ENCODE measurements around the gene TIMM22. TPM values are rescaled to one million over a fixed set of nuclear protein-coding genes. Genes with fewer than 3 reads are reported as not detected.

Gene TIMM22
- total RNA-seq, 5 donors from 2014 or later (not counting 1 experiment from before 2014, with no cell fraction given), result 8.9 to 13.2 (median 11.4) TPM

- Mint-ChIP-seq H3K4me1 (peaks cover 19 to 21% (median 20%) of the 10 kb centered on the region in 3 donors), H3K4me3 (peak overlapping the region; percentile 77 to 82 (median 81)), H3K27ac (peak overlapping the region; percentile 10 to 88), H3K36me3 (no peaks in the 10 kb centered on the region), H3K27me3 (peaks cover 19 to 21% of the 10 kb centered on the region in 2 donors), H3K9me3 (no peaks in the 10 kb centered on the region)
- no peak for DNase-seq
- Histone ChIP-seq H3K4me3 (ENCODE audit: control insufficient read depth in 1 of 2, extremely low read depth in 1 of 2, low read length in 1 of 2) (no peak overlapping the region), H3K4me1 (ENCODE audit: control insufficient read depth in 1 of 2, extremely low read depth in 1 of 2, insufficient read depth in 2 of 2, low read length in 2 of 2) (peaks cover 0 to 25% of the 10 kb centered on the region in 2 experiments), H3K27me3 (replicated peaks in 1 of 2; ENCODE audit: control insufficient read depth in 2 of 2, extremely low read depth in 1 of 2, insufficient read depth in 2 of 2, low read length in 1 of 2) (peaks cover 7 to 26% of the 10 kb centered on the region in 2 experiments), H3K9me3 (no peaks in the 10 kb centered on the region), H3K36me3 (ENCODE audit: control insufficient read depth in 2 of 2, extremely low read depth in 1 of 2, insufficient read depth in 1 of 2, low read length in 1 of 2) (no peaks in the 10 kb centered on the region), H3K27ac (ENCODE audit: low read length) (peak overlapping the region; percentile 24)
- 4% methylated on average over 3 of the region's 10 CpGs for WGBS (ENCODE audit: insufficient coverage)
- POLR2A ChIA-PET, result interaction anchor here in 1 of 2 donors (0.6 kb wide), 1 partner anchor 125 kb away, joined by 4 read pairs; no protein-coding TSS in a partner anchor
- no peak for ATAC-seq (replicated peaks in 1 of 4)
- CTCF ChIA-PET, result interaction anchor here in 1 of 2 donors (0.5 to 2.3 kb wide), 10 partner anchors 15 to 281 kb away, joined by 3 to 26 read pairs (median 7); partner anchors contain the start of genes GLOD4, MRM3 and TIMM22
Measured at GRCh38 chr17:981292-981658, 15.7 kb upstream of the TIMM22 start.

- H3K27me3 Mint-ChIP-seq, result no peaks in the 10 kb centered on the region
- H3K36me3 Mint-ChIP-seq, result no peaks in the 10 kb centered on the region
- no peak for DNase-seq
- ChIA-PET POLR2A (no interaction called here), CTCF (interaction anchor here in 1 of 2 donors (0.6 to 0.7 kb wide), 2 partner anchors 12 to 196 kb away, joined by 3 to 4 read pairs; no protein-coding TSS in a partner anchor)
- H3K9me3 ChIP-seq, result no peaks in the 10 kb centered on the region
- peaks cover 0 to 15% of the 10 kb centered on the region in 2 experiments for H3K4me1 ChIP-seq (ENCODE audit: control insufficient read depth in 1 of 2, extremely low read depth in 1 of 2, insufficient read depth in 2 of 2, low read length in 2 of 2)
- peaks cover 12 to 13% (median 13%) of the 10 kb centered on the region in 3 donors for H3K4me1 Mint-ChIP-seq
- H3K36me3 ChIP-seq (ENCODE audit: control insufficient read depth in 2 of 2, extremely low read depth in 1 of 2, insufficient read depth in 1 of 2, low read length in 1 of 2), result no peaks in the 10 kb centered on the region
- 86% methylated on average over 2 of the region's 3 CpGs for WGBS (ENCODE audit: insufficient coverage)
- H3K4me3 Mint-ChIP-seq, result no peak overlapping the region
- H3K27me3 ChIP-seq (replicated peaks in 1 of 2; ENCODE audit: control insufficient read depth in 2 of 2, extremely low read depth in 1 of 2, insufficient read depth in 2 of 2, low read length in 1 of 2), result peaks cover 0 to 11% of the 10 kb centered on the region in 2 experiments
- no peaks in the 10 kb centered on the region for H3K9me3 Mint-ChIP-seq
- no peak for ATAC-seq (replicated peaks in 1 of 4)
- no peak overlapping the region for H3K27ac Mint-ChIP-seq
- no peak overlapping the region for H3K27ac ChIP-seq (ENCODE audit: low read length)
- H3K4me3 ChIP-seq (ENCODE audit: control insufficient read depth in 1 of 2, extremely low read depth in 1 of 2, low read length in 1 of 2), result no peak overlapping the region
Measured at GRCh38 chr17:983921-984320, 13.0 kb upstream of the TIMM22 start.

- H3K4me3 ChIP-seq (ENCODE audit: control insufficient read depth in 1 of 2, extremely low read depth in 1 of 2, low read length in 1 of 2), result no peak overlapping the region
- no peak overlapping the region for H3K27ac Mint-ChIP-seq
- ChIA-PET CTCF (interaction anchor here in 1 of 2 donors (0.6 kb wide), 1 partner anchor 737 kb away, joined by 3 read pairs; no protein-coding TSS in a partner anchor), POLR2A (no interaction called here)
- no peaks in the 10 kb centered on the region for H3K36me3 ChIP-seq (ENCODE audit: control insufficient read depth in 2 of 2, extremely low read depth in 1 of 2, insufficient read depth in 1 of 2, low read length in 1 of 2)
- H3K4me1 ChIP-seq (ENCODE audit: control insufficient read depth in 1 of 2, extremely low read depth in 1 of 2, insufficient read depth in 2 of 2, low read length in 2 of 2), result no peaks in the 10 kb centered on the region
- DNase-seq, result no peak
- 80% methylated on average over 6 of the region's 6 CpGs for WGBS (ENCODE audit: insufficient coverage)
- no peaks in the 10 kb centered on the region for H3K4me1 Mint-ChIP-seq
- H3K27ac ChIP-seq (ENCODE audit: low read length), result no peak overlapping the region
- H3K9me3 Mint-ChIP-seq, result no peaks in the 10 kb centered on the region
- ATAC-seq (replicated peaks in 1 of 4), result no peak
- H3K27me3 Mint-ChIP-seq, result no peaks in the 10 kb centered on the region
- H3K36me3 Mint-ChIP-seq, result no peaks in the 10 kb centered on the region
- peaks cover 0 to 13% of the 10 kb centered on the region in 2 experiments for H3K27me3 ChIP-seq (replicated peaks in 1 of 2; ENCODE audit: control insufficient read depth in 2 of 2, extremely low read depth in 1 of 2, insufficient read depth in 2 of 2, low read length in 1 of 2)
- H3K9me3 ChIP-seq, result no peaks in the 10 kb centered on the region
- H3K4me3 Mint-ChIP-seq, result no peak overlapping the region
Measured at GRCh38 chr17:986322-986929, 10.5 kb upstream of the TIMM22 start.

- H3K4me1 ChIP-seq (ENCODE audit: control insufficient read depth in 1 of 2, extremely low read depth in 1 of 2, insufficient read depth in 2 of 2, low read length in 2 of 2), result no peaks in the 10 kb centered on the region
- CTCF ChIA-PET, result no interaction called here
- no peak overlapping the region for H3K27ac ChIP-seq (ENCODE audit: low read length)
- H3K4me3 Mint-ChIP-seq, result no peak overlapping the region
- no peaks in the 10 kb centered on the region for H3K36me3 Mint-ChIP-seq
- no peaks in the 10 kb centered on the region for H3K9me3 ChIP-seq
- H3K36me3 ChIP-seq (ENCODE audit: control insufficient read depth in 2 of 2, extremely low read depth in 1 of 2, insufficient read depth in 1 of 2, low read length in 1 of 2), result no peaks in the 10 kb centered on the region
- no peak overlapping the region for H3K27ac Mint-ChIP-seq
- H3K4me1 Mint-ChIP-seq, result no peaks in the 10 kb centered on the region
- DNase-seq (no peak), ATAC-seq (replicated peaks in 1 of 4) (no peak)
- WGBS (ENCODE audit: insufficient coverage), result 92% methylated on average over 15 of the region's 15 CpGs
- peaks cover 0 to 3% (median 0%) of the 10 kb centered on the region in 3 donors for H3K9me3 Mint-ChIP-seq
- H3K27me3 Mint-ChIP-seq, result no peaks in the 10 kb centered on the region
- H3K4me3 ChIP-seq (ENCODE audit: control insufficient read depth in 1 of 2, extremely low read depth in 1 of 2, low read length in 1 of 2), result no peak overlapping the region
- H3K27me3 ChIP-seq (replicated peaks in 1 of 2; ENCODE audit: control insufficient read depth in 2 of 2, extremely low read depth in 1 of 2, insufficient read depth in 2 of 2, low read length in 1 of 2), result peaks cover 0 to 13% of the 10 kb centered on the region in 2 experiments
- POLR2A ChIA-PET, result no interaction called here
Measured at GRCh38 chr17:987931-988330, 9.0 kb upstream of the TIMM22 start.

- CTCF ChIA-PET, result no interaction called here
- H3K4me1 Mint-ChIP-seq, result no peaks in the 10 kb centered on the region
- WGBS (ENCODE audit: insufficient coverage), result 89% methylated on average over 8 of the region's 11 CpGs
- DNase-seq (no peak), ATAC-seq (replicated peaks in 1 of 4) (no peak)
- no peak overlapping the region for H3K4me3 Mint-ChIP-seq
- Histone ChIP-seq H3K4me1 (ENCODE audit: control insufficient read depth in 1 of 2, extremely low read depth in 1 of 2, insufficient read depth in 2 of 2, low read length in 2 of 2) (no peaks in the 10 kb centered on the region), H3K36me3 (ENCODE audit: control insufficient read depth in 2 of 2, extremely low read depth in 1 of 2, insufficient read depth in 1 of 2, low read length in 1 of 2) (no peaks in the 10 kb centered on the region), H3K4me3 (ENCODE audit: control insufficient read depth in 1 of 2, extremely low read depth in 1 of 2, low read length in 1 of 2) (no peak overlapping the region), H3K27me3 (replicated peaks in 1 of 2; ENCODE audit: control insufficient read depth in 2 of 2, extremely low read depth in 1 of 2, insufficient read depth in 2 of 2, low read length in 1 of 2) (peaks cover 0 to 13% of the 10 kb centered on the region in 2 experiments), H3K27ac (ENCODE audit: low read length) (no peak overlapping the region), H3K9me3 (no peaks in the 10 kb centered on the region)
- POLR2A ChIA-PET, result no interaction called here
- no peak overlapping the region for H3K27ac Mint-ChIP-seq
- peaks cover 0 to 4% (median 3%) of the 10 kb centered on the region in 3 donors for H3K9me3 Mint-ChIP-seq
- no peaks in the 10 kb centered on the region for H3K27me3 Mint-ChIP-seq
- H3K36me3 Mint-ChIP-seq, result no peaks in the 10 kb centered on the region
Measured at GRCh38 chr17:988561-988960, 8.4 kb upstream of the TIMM22 start.

- H3K36me3 Mint-ChIP-seq, result no peaks in the 10 kb centered on the region
- 88% methylated on average over 9 of the region's 13 CpGs for WGBS (ENCODE audit: insufficient coverage)
- peaks cover 7 to 11% (median 10%) of the 10 kb centered on the region in 3 donors for H3K4me1 Mint-ChIP-seq
- DNase-seq (no peak), ATAC-seq (replicated peaks in 1 of 4) (no peak)
- H3K4me1 ChIP-seq (ENCODE audit: control insufficient read depth in 1 of 2, extremely low read depth in 1 of 2, insufficient read depth in 2 of 2, low read length in 2 of 2), result peaks cover 6 to 16% of the 10 kb centered on the region in 2 experiments
- H3K36me3 ChIP-seq (ENCODE audit: control insufficient read depth in 2 of 2, extremely low read depth in 1 of 2, insufficient read depth in 1 of 2, low read length in 1 of 2), result no peaks in the 10 kb centered on the region
- no peak overlapping the region for H3K4me3 ChIP-seq (ENCODE audit: control insufficient read depth in 1 of 2, extremely low read depth in 1 of 2, low read length in 1 of 2)
- H3K9me3 ChIP-seq, result no peaks in the 10 kb centered on the region
- H3K27me3 ChIP-seq (replicated peaks in 1 of 2; ENCODE audit: control insufficient read depth in 2 of 2, extremely low read depth in 1 of 2, insufficient read depth in 2 of 2, low read length in 1 of 2), result peaks cover 0 to 8% of the 10 kb centered on the region in 2 experiments
- H3K9me3 Mint-ChIP-seq, result peaks cover 0 to 8% (median 6%) of the 10 kb centered on the region in 3 donors
- H3K4me3 Mint-ChIP-seq, result no peak overlapping the region
- ChIA-PET CTCF (no interaction called here), POLR2A (no interaction called here)
- no peaks in the 10 kb centered on the region for H3K27me3 Mint-ChIP-seq
- H3K27ac Mint-ChIP-seq, result no peak overlapping the region
- no peak overlapping the region for H3K27ac ChIP-seq (ENCODE audit: low read length)
Measured at GRCh38 chr17:992933-993332, 4.0 kb upstream of the TIMM22 start.

All from T-cell (primary cell).